ENCODE measurements around the gene HM13.
"Not testable (repeated sequence)": the region's sequence is repeated elsewhere in the genome, so short reads cannot be mapped to it uniquely, and the experiment has no call there.

Gene HM13

DNA sequence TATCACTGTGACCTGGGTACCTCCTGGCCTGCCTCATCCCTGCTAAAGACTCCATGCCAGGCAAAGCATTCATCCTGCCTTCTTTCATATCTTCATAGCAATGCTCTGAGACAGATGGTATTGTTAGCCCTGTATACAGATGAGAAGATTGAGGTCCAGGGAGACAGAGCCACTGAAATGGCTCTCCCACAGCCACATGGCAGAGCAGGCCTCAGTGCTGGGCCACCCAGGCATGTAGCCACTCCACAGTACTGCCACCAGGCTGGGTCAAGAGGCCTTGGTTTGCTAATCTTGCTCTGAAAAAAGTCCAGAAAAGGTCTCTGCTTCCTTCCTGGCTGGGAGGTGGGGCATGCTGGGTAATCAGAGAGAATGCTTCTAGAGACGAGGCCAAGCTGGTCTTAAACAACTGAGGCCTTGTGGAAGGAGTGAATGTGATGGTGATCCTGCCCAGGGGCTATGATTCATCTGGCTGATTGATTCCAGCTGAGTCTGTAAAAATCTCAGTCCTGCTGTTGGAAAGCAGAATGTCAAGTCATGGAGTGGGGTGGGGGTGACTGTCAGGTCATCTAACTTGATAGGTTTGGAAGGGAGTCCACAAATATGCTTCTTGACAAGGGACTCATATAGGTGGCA lies 29.8 kb downstream of the HM13 start:
- DNase-seq (ENCODE audit: low read depth, low spot score): no peak

- DNase-seq (ENCODE audit: low read depth, low spot score): no peak
These were observed 30.4 kb downstream of the HM13 start for GRCh38 chr20:31544600-31544999.

GRCh38 chr20:31545621-31546040 lies 31.4 kb downstream of the HM13 start:
- DNase-seq (ENCODE audit: low read depth, low spot score): not testable (repeated sequence)

GRCh38 chr20:31547017-31547675 lies 32.9 kb downstream of the HM13 start:
- DNase-seq (ENCODE audit: low read depth, low spot score): peak; percentile 58

DNA sequence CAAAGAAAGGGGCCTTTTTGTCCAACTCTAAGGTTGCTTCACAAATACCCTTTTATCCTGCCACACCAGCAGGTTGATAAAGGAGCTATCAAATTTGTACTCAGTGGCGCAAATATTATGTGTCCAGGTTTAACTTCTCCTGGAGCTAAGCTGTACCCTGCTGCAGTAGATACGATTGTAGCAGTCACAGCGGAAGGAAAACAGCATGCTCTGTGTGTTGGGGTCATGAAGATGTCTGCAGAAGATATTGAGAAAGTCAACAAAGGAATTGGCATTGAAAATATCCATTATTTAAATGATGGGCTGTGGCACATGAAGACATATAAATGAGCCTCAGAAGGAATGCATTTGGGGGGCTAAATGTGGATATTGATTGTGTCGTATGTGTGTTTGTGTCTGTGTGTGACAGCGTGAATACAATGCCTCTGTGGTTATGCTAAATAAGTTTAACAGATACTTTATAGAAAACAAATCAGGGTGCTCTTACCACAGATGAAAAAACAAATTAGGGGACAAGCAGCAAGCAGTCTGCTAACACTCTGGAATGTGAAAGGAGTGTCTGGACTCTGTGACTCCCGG lies 33.6 kb downstream of the HM13 start:
- DNase-seq (ENCODE audit: low read depth, low spot score): no peak

DNA sequence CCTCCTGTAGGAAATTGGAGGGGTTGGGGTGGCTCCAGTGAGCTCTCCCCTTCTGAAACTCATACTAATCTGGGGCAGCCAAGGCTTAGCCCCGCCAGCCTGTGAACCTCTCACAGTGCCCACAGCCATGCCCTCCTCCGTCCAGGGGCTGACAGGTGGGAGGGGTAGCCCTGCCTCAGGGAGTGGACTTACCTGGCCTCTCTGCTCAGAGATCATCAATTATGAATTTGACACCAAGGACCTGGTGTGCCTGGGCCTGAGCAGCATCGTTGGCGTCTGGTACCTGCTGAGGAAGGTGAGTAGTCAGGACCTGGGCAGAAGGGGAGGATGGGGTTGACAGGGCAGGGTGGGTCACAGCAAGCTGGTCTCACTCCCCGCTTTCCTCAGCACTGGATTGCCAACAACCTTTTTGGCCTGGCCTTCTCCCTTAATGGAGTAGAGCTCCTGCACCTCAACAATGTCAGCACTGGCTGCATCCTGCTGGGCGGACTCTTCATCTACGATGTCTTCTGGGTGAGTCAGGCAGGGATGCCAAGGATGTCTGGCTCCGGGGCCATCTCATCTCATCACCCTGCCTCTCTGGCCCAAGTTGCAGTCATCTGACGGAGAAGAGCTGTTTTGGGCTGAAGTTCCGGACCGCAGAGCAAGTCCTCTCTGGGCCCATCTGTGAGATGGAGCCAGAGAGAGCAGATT lies 34.7 kb downstream of the HM13 start:
- no peak for DNase-seq (ENCODE audit: low read depth, low spot score)

DNA sequence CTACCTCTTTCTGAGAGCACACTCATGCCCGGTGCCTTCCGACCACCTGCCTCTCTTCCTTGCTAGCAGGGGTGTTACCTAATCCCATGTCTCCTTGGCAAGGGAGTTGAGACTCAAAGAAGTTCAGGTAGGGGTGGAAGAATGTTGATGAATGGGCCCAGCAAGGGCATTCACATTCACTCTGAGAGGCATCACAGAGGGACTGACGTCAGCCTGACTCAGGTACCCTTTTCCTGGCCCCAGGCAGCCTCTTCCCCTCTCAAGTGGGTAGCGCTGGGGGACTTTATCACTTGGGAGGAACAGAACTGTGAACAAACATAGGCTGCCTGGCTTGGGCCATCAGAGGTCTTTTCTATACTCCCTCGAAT lies 35.3 kb downstream of the HM13 start:
- DNase-seq (ENCODE audit: low read depth, low spot score): no peak

DNA sequence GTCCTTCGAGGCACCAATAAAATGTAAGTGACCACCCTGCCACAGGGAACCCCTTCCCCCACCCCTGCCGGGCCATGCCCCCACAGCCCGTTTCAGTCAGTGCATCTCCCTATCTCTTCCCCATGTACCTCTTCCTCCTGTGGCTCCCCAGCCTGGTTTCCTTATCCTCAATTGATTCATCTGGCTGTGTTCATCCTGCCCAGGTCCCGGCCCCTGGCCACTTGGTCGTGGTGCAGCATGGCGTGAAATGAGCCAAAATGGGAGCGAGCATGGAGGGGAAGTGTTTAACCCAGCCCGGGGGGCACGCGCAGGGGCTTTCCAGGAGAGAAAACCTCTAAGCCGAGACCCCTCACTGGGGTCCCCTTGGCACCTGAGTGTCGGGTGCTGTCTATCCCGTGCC lies 35.9 kb downstream of the HM13 start:
- no peak for DNase-seq (ENCODE audit: low read depth, low spot score)

GRCh38 chr20:31551163-31552081 lies 37.2 kb downstream of the HM13 start:
- DNase-seq (ENCODE audit: low read depth, low spot score): no peak

DNA sequence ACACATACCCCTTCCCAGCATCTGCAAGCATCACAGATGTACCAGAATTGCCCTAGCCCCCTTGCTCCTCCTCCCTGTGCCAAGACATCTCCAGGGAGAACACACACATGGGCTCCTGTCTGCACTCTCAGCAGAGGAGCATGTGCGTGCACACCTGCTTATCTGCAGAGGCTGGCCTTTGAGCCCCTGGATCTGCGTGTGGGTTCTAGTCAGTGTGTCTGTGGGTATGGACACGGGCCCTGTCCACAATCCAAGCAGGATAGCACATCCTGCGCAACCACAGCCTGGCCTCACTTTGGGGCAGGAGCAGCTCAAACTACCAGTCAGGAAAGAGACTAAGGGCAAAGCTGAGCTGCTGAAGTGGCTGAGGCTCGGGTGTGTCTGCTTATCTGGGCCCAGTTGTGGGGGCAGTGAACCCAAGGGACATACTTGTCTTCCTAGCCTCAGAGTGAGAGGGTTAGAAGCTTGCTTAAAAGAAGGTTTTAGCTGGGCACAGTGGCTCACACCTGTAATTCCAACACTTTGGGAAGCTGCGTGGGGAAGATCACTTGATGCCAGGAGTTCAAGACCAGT lies 41.0 kb downstream of the HM13 start:
- no peak for DNase-seq (ENCODE audit: low read depth, low spot score)

GRCh38 chr20:31559704-31560093 lies 45.5 kb downstream of the HM13 start:
- no peak for DNase-seq (ENCODE audit: low read depth, low spot score)

- peak; percentile 65 for DNase-seq (ENCODE audit: low read depth, low spot score)
These were observed 46.0 kb downstream of the HM13 start for GRCh38 chr20:31560094-31560745.

DNA sequence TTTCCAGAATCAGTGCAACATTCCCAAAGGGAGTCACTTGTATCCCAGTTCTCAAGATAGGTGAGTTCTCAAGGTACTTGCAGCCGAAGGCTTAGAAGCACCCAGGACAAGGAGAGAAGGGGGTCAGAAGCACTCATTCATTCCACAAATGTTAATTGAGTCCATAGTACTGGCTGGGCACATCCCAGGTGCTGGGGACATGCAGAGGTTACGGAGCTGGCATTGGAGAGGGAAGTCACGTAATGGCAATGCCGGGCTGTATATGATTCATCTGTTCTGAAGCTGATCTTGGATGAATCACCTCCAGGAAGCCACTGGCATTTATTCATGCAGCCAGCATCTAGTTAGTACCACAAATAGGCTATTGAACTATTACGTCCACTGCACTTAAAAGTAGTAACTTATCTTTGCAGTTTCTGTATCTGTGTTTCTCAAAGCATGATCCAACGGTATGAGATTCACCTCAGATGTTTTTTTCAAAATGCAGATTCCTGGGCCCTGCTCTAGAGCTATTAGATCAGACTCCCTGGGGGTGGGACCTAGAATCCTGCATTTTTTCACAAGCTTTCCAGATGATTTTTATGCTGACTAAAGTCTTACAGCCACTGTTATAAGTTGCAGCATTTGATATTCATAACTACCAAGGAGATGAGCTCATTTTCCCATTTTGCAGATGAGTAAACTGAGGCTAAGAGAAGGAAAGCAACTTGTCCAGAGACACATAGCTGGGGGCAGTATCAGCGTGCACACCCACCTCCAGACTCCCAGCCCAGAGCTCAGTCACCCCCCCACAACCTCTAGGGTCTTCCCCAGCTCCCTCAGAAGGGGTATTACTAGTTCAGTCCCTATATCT lies 46.7 kb downstream of the HM13 start:
- no peak for DNase-seq (ENCODE audit: low read depth, low spot score)

DNA sequence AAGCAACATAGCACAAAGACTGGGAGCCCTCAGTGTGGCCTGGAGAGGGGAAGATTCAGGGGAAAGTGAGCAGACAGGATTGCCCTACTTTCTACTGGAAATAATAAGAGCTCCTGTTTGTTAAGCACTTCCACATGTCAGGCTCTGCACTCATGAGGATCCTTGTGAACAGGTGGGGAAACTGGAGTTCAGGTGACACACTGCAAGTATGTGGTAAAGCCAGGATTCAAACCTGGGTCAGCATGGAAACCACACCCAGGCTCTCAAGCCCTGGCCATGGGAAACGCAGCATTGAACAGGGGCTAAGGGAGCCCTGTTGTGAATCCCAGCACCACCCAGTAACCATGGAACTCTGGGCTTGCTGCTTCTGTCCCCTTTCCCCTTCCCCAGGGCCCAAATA lies 48.0 kb downstream of the HM13 start:
- DNase-seq (ENCODE audit: low read depth, low spot score): no peak

GRCh38 chr20:31564284-31564683 lies 50.0 kb downstream of the HM13 start:
- DNase-seq (ENCODE audit: low read depth, low spot score): no peak

- DNase-seq (ENCODE audit: low read depth, low spot score): no peak
These were observed 51.6 kb downstream of the HM13 start for GRCh38 chr20:31565699-31566318.

- no peak for DNase-seq (ENCODE audit: low read depth, low spot score)
These were observed 52.0 kb downstream of the HM13 start for GRCh38 chr20:31566319-31566657.

DNA sequence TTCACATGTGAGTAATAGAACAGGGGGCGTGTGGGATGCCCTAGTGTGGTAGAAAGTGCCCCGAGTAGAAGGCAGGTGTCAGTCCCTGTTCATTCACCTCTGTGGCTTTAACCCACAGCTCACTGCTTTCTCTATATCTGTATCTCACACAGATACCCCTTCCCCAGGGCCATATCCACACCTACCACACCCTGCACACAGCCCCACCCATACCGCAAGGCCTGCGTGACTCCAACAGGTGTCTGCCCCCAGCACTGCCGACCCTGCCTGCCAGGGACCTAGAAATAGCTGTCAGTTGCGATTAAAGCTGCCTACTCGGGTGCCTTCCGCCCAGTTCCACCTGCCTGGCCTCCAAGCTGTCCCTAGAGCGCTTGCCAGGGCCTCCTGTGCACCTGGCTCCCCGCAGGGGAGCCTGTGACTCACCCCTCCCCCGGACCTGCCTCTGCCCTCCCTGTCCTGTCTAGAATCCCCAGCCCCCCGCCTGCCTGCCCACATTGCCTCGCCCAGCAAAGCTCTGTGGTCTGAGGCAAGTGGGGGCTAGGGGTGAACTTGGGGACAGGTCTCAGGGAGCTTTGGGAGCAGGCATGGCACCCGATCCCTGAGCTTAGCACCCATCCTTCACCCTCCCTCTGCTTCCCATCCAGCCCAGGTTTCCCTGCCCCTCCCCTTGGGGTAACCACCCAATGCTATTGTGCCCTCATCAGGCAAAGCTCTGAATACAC lies 52.6 kb downstream of the HM13 start:
- DNase-seq (ENCODE audit: low read depth, low spot score): no peak

DNA sequence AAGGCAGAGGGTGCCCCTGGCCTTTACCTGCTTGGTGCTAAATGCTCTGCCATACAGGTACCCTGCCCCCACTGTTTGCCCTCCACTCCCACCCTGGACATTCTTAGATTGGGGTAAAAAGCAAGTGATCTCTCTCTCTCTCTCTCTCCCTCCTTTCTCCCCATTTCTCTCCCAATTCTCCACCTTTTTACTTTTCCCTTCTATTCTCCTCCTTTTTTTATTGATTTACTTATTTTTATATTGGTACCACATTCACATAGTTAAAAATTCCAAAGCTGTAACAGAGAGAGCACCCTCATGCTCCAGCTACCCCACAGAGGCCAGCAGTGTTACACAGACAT lies 53.1 kb downstream of the HM13 start:
- DNase-seq (ENCODE audit: low read depth, low spot score): no peak

Data from activated CD4-positive, CD25-positive, alpha-beta regulatory T cell treated with anti-CD3 and anti-CD28 coated beads, Interleukin-2, amount 50 U/mL, for 16 hours (primary cell).